ENCODE results near the gene SRMS.

SRMS gene

DNA sequence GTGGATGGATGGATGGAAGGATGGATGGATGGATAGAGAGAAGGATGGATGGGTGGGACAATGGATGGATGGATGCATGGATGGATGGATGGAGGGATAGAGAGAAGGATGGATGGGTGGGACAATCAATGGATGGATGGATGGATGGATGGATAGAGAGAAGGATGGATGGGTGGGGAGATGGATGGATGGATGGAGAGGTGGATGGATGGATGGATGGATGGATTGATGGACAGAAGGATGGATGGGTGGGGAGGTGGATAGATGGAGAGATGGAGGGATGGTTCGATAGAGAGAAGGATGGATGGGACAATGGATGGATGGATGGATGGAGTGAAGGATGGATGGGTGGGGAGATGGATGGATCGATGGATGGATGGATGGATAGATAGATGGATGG lies 55.0 kb downstream of the SRMS start:
- DNase-seq (ENCODE audit: low read depth in 1 of 2, low spot score in 1 of 2), result no peak

DNA sequence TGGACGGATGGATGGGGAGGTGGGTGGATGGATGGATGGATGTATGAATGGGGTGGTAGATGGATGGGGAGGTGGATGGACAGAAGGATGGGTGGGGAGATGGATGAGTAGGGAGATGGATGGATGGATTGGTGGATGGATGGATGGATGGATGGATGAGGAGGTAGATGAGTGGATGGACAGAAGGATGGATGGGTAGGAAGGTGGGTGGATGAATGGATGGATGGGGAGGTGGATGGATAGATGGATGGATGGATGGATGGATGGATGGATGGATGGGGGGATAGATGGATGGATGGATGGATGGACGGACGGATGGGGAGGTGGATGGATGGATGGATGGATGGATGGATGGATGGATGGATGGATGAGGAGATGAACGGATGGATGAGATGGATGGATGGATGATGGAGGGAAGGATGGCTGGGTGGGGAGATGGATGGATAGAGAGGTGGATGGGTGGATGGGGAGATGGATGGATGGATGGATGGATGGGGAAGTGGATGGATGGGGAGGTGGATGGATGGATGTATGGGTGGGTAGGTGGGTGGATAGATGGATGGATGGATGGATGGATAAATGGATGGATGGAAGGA lies 55.8 kb downstream of the SRMS start:
- DNase-seq (ENCODE audit: low read depth in 1 of 2, low spot score in 1 of 2), result no peak

DNA sequence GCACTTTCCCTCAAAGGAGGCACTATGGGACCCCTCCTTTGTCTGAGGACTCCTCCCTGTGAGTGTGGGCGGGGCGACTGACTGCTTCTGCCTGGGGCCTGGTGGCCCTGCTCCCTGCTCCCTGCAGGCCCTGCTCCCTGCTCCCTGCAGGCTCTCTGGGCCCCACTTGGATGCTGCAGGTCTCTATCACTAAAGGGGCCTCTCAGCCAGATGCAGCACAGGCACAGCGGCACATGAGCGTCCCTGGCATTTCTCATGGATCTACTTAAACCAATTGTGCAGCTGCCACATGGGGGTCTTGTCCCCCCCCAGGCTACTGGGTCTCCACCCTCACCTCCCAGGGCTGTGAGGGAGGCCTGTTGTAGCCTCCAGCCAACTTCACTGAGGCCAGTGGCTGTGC lies 56.5 kb downstream of the SRMS start:
- DNase-seq (ENCODE audit: low read depth in 1 of 2, low spot score in 1 of 2), result no peak
